NCI-H1930 (cell line): ENCODE results near the gene MAMSTR.

ENCODE experiments used
- DNase-seq, 2 experiments: peaks; one replicate each; lab custom pipeline; 2025; lab: John Stamatoyannopoulos, UW

Gene MAMSTR

GRCh38 chr19:48664476-48664875 is 55.0 kb downstream of the MAMSTR start:
- no peak for DNase-seq

- no peak for DNase-seq
These were observed 55.9 kb downstream of the MAMSTR start for GRCh38 chr19:48663667-48664066.
